PFSK-1 (cell line): ENCODE results near the gene BCAS1.

Experiments
- FOXP2 ChIP-seq: optimal IDR thresholded peaks from 2 replicates; pipeline ENCODE3; 2011; ENCODE audit warnings: borderline replicate concordance, control low read depth, inconsistent platforms; ENCODE audit not compliant: insufficient read depth; ENCODE audit errors: extremely low read length, extremely low read depth
- POLR2AphosphoS5 ChIP-seq: IDR thresholded peaks from 2 replicates; pipeline ENCODE4 v1.6.1; 2012; ENCODE audit warnings: low read depth, mild to moderate bottlenecking, control low read depth, low read length, moderate library complexity
- TAF1 ChIP-seq: IDR thresholded peaks from 2 replicates; pipeline ENCODE4 v1.6.1; 2012; ENCODE audit warnings: low read length, control low read depth, borderline replicate concordance; ENCODE audit not compliant: insufficient read depth
- TF ChIP-seq, protein P1 (sequence below), 2 experiments: IDR thresholded peaks; 2 replicates each; pipeline versions ENCODE4 v1.6.1 to v1.8.0; 2011 to 2012; ENCODE audit warnings: low read depth in 2 of 2, low read length in 2 of 2, control low read depth in 1 of 2, inconsistent platforms in 1 of 2, mild to moderate bottlenecking in 1 of 2, moderate library complexity in 1 of 2; ENCODE audit not compliant: insufficient read depth in 1 of 2

DNA sequence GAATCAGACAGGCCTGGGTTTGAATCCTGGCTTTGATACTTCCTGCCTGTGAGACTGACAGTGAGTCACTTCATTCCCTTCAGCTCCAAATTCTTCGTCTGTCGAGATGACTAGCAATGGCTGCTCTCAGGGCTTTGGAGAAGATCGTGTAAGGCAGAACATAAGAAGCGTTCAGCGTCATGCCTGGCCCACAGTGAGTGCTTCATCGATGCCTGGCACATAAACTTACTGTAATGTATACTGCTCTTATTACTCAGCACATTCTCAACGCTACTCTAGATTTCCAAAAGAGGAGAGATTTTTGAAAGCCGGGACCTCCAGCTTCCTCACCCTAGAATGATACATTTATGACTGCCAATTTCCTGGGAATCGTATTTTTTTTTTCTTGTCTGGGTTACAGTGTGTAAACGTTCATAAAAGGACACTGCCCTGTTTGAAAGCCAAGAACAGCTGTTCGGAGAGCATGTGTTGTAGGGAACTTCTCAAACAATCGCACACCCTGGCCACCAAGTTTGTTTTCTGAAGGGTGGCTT lies 16.2 kb upstream of the BCAS1 start:
- TF ChIP-seq POLR2AphosphoS5 (no peak), FOXP2 (no peak), TAF1 (no peak)
- TF ChIP-seq, protein P1, sequence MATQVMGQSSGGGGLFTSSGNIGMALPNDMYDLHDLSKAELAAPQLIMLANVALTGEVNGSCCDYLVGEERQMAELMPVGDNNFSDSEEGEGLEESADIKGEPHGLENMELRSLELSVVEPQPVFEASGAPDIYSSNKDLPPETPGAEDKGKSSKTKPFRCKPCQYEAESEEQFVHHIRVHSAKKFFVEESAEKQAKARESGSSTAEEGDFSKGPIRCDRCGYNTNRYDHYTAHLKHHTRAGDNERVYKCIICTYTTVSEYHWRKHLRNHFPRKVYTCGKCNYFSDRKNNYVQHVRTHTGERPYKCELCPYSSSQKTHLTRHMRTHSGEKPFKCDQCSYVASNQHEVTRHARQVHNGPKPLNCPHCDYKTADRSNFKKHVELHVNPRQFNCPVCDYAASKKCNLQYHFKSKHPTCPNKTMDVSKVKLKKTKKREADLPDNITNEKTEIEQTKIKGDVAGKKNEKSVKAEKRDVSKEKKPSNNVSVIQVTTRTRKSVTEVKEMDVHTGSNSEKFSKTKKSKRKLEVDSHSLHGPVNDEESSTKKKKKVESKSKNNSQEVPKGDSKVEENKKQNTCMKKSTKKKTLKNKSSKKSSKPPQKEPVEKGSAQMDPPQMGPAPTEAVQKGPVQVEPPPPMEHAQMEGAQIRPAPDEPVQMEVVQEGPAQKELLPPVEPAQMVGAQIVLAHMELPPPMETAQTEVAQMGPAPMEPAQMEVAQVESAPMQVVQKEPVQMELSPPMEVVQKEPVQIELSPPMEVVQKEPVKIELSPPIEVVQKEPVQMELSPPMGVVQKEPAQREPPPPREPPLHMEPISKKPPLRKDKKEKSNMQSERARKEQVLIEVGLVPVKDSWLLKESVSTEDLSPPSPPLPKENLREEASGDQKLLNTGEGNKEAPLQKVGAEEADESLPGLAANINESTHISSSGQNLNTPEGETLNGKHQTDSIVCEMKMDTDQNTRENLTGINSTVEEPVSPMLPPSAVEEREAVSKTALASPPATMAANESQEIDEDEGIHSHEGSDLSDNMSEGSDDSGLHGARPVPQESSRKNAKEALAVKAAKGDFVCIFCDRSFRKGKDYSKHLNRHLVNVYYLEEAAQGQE (IDR thresholded peaks at IDR 0.05; ENCODE audit: insufficient read depth in 1 of 2, low read depth in 2 of 2, low read length in 2 of 2), result no peak
